ENCODE measurements around the gene BAAT. TPM values are rescaled to one million over a fixed set of nuclear protein-coding genes. Genes with fewer than 3 reads are reported as not detected.

Gene BAAT
- total RNA-seq, 1 experiment from 2014 or later: not detected

GRCh38 chr9:101372327-101373118, 12.3 kb downstream of the BAAT start:
- no TSS peak for BruUV-seq (replicated peaks)
- POLR2A ChIA-PET (ENCODE audit: unreplicated experiment): interaction anchor here (0.7 kb wide), 1 partner anchor 573 kb away, joined by 3 read pairs; no protein-coding TSS in a partner anchor
- Histone ChIP-seq H3K4me3 (no peak overlapping the region), H3K4me2 (no peak overlapping the region), H3K27me3 (ENCODE audit: insufficient read depth, low read depth) (no peaks in the 10 kb centered on the region), H3K79me2 (ENCODE audit: low read depth) (no peaks in the 10 kb centered on the region), H3K9me2 (ENCODE audit: insufficient read depth) (no peaks in the 10 kb centered on the region), H3K36me3 (ENCODE audit: low read depth) (no peaks in the 10 kb centered on the region), H4K20me1 (ENCODE audit: insufficient read depth) (no peaks in the 10 kb centered on the region), H2AFZ (no peak overlapping the region), H3K9me3 (ENCODE audit: insufficient read depth, low read depth) (no peaks in the 10 kb centered on the region; the same call in 1 of the 2 replicates), H3F3A (ENCODE audit: insufficient read depth, low read depth) (no peaks in the 10 kb centered on the region), H3K4me1 (replicated peaks; ENCODE audit: insufficient read depth) (no peaks in the 10 kb centered on the region), H3K27ac (no peak overlapping the region)
- intact Hi-C loops (cut with micrococcal nuclease; ENCODE audit: unreplicated experiment): no loop called here
- TF ChIP-seq CTCF (conservative IDR thresholded peaks at IDR 0.05) (no peak), EZH2 (IDR thresholded peaks at IDR 0.05; ENCODE audit: low read depth) (no peak)
- no peak for DNase-seq
- CTCF ChIA-PET: interaction anchor here (0.5 kb wide), 1 partner anchor 27 kb away, joined by 3 read pairs; no protein-coding TSS in a partner anchor

DNA sequence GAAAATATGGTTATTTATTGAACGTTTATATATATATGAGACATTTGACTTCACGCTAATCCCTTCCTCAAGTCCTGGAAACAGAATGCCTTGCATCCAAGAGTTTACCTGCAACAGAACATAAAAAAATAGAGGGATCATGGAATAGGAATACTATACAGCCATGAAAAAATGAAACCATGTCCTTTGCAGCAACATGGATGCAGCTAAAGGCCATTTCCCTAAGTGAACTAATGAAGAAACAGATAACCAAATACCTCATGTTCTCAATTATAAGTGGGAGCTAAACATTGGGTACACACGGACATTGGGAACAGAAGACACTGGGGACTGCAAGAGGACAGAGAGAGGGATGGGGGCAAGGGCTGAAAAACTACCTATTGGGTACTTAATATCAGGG, 13.0 kb downstream of the BAAT start:
- H2AFZ ChIP-seq: no peak overlapping the region
- H3K4me2 ChIP-seq: no peak overlapping the region
- no peak for DNase-seq
- no peaks in the 10 kb centered on the region for H3K9me2 ChIP-seq (ENCODE audit: insufficient read depth)
- H3K4me1 ChIP-seq (replicated peaks; ENCODE audit: insufficient read depth): no peaks in the 10 kb centered on the region
- no peak overlapping the region for H3K4me3 ChIP-seq
- no peaks in the 10 kb centered on the region for H3K36me3 ChIP-seq (ENCODE audit: low read depth)
- CTCF ChIA-PET: no interaction called here
- H3K9me3 ChIP-seq (ENCODE audit: insufficient read depth, low read depth): no peaks in the 10 kb centered on the region; the same call in 1 of the 2 replicates
- no peaks in the 10 kb centered on the region for H3F3A ChIP-seq (ENCODE audit: insufficient read depth, low read depth)
- no peak for TF ChIP-seq CTCF (conservative IDR thresholded peaks at IDR 0.05)
- TF ChIP-seq EZH2 (IDR thresholded peaks at IDR 0.05; ENCODE audit: low read depth): no peak
- H3K27me3 ChIP-seq (ENCODE audit: insufficient read depth, low read depth): no peaks in the 10 kb centered on the region
- intact Hi-C loops (cut with micrococcal nuclease; ENCODE audit: unreplicated experiment): no loop called here
- no peak overlapping the region for H3K27ac ChIP-seq
- POLR2A ChIA-PET (ENCODE audit: unreplicated experiment): no interaction called here
- H4K20me1 ChIP-seq (ENCODE audit: insufficient read depth): no peaks in the 10 kb centered on the region
- no peaks in the 10 kb centered on the region for H3K79me2 ChIP-seq (ENCODE audit: low read depth)
- no TSS peak for BruUV-seq (replicated peaks)

GRCh38 chr9:101369884-101370531, 14.8 kb downstream of the BAAT start:
- H3K4me1 ChIP-seq (replicated peaks; ENCODE audit: insufficient read depth): no peaks in the 10 kb centered on the region
- no peak overlapping the region for H3K4me3 ChIP-seq
- intact Hi-C loops (cut with micrococcal nuclease; ENCODE audit: unreplicated experiment): no loop called here
- H3K9me2 ChIP-seq (ENCODE audit: insufficient read depth): no peaks in the 10 kb centered on the region
- no peak overlapping the region for H2AFZ ChIP-seq
- POLR2A ChIA-PET (ENCODE audit: unreplicated experiment): no interaction called here
- no peak overlapping the region for H3K27ac ChIP-seq
- TF ChIP-seq CTCF (conservative IDR thresholded peaks at IDR 0.05) (no peak), EZH2 (IDR thresholded peaks at IDR 0.05; ENCODE audit: low read depth) (no peak)
- H3K9me3 ChIP-seq (ENCODE audit: insufficient read depth, low read depth): no peaks in the 10 kb centered on the region; the same call in 1 of the 2 replicates
- no peak overlapping the region for H3K4me2 ChIP-seq
- CTCF ChIA-PET: no interaction called here
- BruUV-seq (replicated peaks): no TSS peak
- no peaks in the 10 kb centered on the region for H3K27me3 ChIP-seq (ENCODE audit: insufficient read depth, low read depth)
- no peak for DNase-seq
- no peaks in the 10 kb centered on the region for H3K36me3 ChIP-seq (ENCODE audit: low read depth)
- no peaks in the 10 kb centered on the region for H3F3A ChIP-seq (ENCODE audit: insufficient read depth, low read depth)
- no peaks in the 10 kb centered on the region for H4K20me1 ChIP-seq (ENCODE audit: insufficient read depth)
- no peaks in the 10 kb centered on the region for H3K79me2 ChIP-seq (ENCODE audit: low read depth)
